Regular cardiac myocyte (primary cell): ENCODE data around the gene RCAN2. TPM values are rescaled to one million over a fixed set of nuclear protein-coding genes. Genes with fewer than 3 reads are reported as not detected.

Experiments
- total RNA-seq: library from RNA; depleted of rRNA; stranded (reverse); fragments of >200 nt; gene quantifications from 2 replicates; pipeline ENCODE4 v1.2.3, GENCODE V29; 2014

The RCAN2 gene
- 0.85 and 1.2 TPM in 2 replicates for total RNA-seq

DNA sequence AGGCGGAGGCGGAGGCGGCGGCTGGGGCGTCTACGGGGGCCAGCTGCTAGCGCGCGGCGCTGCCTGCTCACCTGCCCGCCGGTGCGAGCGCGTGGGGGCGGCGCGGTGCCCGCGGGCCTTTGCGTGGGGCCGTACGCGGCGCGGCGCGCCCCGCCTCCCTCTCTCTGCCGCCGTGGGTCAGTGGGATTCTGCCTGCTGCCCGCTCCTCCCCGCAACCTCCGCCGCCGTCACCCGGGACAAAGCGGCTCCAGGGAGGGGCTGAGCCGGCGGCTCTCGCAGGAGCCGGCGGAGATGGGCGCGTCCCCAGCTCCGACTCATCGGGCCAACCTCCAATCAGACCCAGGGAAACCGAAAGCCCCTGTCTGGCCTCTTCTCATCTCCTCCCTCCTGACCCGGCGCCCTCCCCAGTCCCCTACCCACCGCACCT is at the start of gene RCAN2:
Gene RCAN2, minus strand, starts transcription at position 249 of the 427 bp plus-strand sequence.

Other genes with a start within 250 kb of the RCAN2 start
- under 0.01 and 1.1 TPM in 2 replicates for gene CYP39A1, start 161.4 kb upstream of the RCAN2 start, total RNA-seq
- gene SLC25A27, start 161.5 kb upstream of the RCAN2 start, total RNA-seq, result 1.5 and 4.5 TPM in 2 replicates
- under 0.01 TPM in 2 replicates for gene TDRD6, start 196.4 kb upstream of the RCAN2 start, total RNA-seq
- under 0.01 TPM in 1 of 2 replicates, not detected in the other for gene PLA2G7, start 243.9 kb upstream of the RCAN2 start, total RNA-seq